IPS-NIHi7 (cell line): Measurements from ENCODE around the gene RAB13.
"Not testable (repeated sequence)": the region's sequence is repeated elsewhere in the genome, so short reads cannot be mapped to it uniquely, and the experiment has no call there.

Experiments
- DNase-seq: peaks from one replicate; pipeline ENCODE4 v3.0.0; 2012; ENCODE audit warnings: mixed read lengths; ENCODE audit errors: extremely low spot score

RAB13 gene

DNA sequence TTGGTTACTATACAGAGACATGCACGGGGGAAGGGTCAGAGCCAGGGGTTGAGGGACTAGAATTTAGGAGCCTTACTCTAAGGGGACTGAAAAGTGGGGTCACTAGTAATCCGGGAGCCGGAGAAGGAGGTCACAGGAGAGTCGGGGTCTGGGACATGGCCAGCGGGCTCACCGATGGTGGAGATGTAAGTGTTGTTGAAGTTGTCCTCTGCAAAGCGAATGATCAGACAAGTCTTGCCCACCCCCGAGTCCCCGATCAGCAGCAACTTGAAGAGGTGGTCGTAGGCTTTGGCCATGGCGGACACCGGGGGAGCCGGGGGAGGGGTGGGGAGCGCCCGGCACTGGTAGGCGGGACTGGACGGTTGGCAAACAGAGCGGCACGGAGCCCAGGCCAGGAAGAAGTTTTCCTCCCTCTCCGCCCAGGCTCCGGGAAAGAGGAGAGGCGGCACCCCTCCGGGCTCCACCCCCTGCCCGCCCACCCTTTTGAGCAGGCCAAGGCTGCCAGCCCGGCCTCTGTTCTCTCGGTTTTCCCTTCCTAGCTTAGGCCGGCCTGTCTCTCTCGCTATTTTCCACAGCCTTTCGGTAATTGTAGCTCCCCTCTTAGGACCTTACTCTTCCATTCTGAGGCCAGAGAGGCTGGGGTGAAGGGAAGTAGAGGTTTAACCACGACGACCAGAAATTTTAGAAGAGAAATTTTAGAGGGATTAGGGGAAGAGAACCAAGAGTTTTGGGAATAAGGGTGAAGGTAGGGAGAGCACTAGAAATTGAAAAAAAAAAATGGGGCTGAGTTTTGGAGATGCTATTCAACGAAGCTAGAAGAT is at the start of gene RAB13:
Gene RAB13 (minus strand): TSS at position 399 of the 821 bp plus-strand sequence. CDS start 103 bp downstream, at position 296.
- DNase-seq: peak; percentile 93

DNA sequence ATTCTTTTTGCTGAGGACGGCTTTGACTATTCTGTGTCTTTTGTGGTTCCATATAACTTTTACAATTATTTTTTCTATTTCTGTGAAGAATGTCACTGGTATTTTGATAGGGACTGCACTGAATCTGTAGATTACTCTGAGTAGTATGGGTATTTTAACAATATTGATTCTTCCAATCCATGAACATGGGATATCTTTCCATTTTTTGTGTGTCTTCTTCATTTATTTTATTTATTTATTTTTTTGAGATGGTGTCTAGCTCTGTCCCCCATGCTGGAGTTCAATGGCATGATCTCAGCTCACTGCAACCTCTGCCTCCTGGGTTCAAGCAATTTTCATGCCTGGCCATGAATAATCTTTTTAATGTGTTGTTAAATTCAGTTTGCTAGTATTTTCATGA is 47.6 kb upstream of the RAB13 start:
- not testable (repeated sequence) for DNase-seq

DNA sequence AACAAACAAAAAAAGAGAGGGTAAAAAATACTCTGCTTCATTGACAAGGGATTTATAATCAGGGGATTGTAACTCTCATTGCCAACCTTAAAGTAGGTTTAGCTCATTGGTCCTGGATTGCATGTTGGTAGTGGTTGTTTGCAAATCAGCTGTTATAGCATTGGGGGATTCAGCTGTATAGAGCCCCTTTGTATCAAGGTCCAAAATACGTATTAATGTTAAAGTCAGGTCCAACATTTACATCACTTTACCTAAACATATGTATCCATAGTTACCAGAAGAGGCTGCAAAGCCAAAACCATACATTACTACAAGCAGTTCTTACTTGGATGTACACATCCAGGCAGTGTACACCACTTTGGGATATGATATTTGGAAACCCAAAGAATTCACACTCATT is 33.8 kb upstream of the RAB13 start:
- DNase-seq: no peak

DNA sequence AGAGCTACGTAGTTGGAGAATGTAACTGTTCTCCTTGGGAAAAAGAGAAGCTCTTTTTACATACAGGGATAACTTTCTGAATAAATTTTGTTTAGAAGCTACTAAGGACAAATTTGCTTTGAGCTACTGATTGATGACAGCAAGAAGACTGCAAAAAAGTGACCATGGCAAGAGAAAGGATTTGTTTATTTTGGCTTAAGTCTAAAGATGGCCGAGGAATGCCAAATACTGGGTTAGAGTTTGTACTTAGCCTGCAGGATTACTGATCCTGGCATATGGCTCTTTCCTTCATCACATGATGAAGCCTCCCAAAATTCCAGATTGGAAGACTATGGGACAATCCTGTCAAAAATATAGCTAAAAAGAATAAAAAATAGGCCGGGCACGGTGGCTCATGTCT is 33.1 kb upstream of the RAB13 start:
- no peak for DNase-seq

DNA sequence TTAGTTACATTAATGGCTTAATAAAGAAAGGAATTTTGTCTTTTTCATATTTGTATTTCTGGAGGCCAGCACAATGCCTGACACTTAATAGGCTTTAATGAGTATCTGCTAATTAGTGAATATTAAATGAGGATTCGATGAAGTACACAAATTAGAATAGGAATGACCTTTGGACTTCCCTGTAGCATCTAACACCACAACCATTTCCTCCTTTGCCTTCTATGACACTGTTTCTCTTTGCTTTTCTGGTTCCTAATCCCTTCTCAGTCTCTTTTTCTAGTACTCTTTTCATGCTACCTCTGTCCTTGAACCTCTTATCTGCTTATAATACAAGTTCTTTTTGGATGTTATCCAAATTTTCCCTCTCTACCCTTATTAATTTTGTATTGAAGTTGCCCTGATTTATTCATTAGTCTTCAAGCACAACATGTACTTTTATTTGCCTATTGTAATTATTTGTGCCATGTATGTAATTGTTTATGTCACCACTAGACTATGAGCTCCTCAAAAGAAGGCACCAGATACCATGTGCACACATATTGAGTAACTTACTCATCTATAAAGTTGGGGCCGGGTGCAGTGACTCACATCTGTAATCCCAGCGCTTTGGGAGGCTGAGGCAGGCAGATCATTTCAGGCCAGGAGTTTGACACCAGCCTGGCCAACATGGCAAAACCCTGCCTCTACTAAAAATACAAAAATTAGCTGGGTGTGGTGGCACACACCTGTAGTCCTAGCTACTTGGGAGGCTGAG is 28.2 kb upstream of the RAB13 start:
- no peak for DNase-seq

DNA sequence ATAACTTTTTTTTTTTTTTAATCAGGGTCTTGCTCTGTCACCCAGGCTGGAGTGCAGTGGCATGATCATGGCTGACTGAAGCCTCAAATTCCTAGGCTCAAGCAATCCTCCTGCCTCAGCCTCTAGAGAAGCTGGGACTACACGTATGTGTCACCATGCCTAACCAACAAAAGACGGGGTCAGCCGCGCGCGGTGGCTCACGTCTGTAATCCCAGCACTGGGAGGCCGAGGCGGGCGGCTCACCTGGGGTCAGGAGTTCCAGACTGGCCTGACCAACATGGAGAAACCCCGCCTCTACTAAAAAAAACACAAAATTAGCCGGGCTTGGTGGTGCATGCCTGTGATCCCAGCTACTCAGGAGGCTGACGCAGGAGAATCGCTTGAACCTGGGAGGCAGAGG is 26.4 kb upstream of the RAB13 start:
- DNase-seq: not testable (repeated sequence)

DNA sequence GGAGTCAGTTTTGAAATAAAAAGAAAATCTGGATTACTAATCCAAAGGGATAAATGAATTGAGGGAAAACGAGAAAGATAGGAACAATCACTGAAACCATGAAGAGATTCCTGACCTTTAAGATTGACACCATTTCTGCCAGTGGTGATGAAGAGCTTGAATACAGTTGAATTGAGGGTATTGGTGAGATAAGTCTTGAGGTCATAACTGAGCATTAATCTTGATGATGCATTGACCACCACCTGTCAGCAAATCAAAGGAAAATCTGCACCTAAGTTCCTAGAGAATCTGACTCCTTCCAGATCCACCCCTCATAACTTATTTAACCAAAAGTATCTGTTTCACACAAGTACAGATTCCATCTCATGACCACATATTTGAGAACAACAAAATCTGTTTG is 26.0 kb upstream of the RAB13 start:
- no peak for DNase-seq

DNA sequence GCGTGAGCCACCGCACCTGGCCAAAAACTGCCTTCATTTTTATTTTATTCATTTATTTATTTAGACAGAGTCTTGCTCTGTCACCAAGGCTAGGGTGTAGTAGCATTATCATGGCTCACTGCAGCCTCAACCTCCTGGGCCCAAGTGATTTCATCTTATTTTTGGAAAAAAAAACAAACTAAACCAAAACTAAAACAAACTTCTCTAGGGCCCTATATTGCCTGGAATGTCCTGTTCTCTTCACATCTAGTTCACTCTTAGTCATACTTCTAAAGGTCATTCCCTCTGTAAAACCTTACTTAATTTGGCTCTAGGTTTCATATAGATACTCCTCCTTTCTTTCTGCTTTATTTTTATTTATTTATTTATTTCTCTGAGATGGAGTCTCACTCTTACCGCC is 20.0 kb upstream of the RAB13 start:
- no peak for DNase-seq

DNA sequence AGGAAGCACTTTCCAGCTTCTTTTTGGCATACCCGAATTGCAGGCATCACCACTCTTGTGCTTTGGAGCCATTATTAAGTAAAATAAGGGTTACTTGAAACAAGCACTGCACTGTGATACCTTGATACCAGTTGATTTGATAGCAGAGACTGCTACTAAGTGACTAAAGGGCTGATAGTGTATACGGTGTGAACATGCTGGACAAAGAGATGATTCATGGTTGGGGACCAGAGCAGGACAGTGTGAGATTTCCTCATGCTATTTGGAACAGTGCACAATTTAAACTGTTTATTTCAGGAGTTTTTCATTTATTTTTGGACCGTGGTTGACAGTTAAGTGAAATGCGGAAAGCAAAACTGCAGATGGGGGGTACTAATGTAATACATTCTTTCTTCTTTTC is 14.3 kb upstream of the RAB13 start:
- no peak for DNase-seq

DNA sequence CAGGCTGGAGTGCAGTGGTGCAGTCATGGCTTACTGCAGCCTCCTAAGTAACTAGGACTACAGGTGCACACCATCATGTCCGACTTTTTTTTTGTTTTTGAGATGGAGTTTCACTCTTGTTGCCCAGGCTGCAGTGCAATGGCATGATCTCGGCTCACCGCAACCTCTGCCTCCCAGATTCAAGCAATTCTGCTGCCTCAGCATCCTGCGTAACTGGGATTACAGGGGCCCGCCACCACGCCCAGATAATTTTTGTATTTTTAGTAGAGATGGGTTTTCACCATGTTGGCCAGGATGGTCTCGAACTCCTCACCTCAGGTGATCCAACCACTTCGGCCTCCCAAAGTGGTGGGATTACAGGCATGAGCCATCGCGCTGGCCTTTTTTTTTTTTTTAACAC is 10.7 kb upstream of the RAB13 start:
- DNase-seq: not testable (repeated sequence)

DNA sequence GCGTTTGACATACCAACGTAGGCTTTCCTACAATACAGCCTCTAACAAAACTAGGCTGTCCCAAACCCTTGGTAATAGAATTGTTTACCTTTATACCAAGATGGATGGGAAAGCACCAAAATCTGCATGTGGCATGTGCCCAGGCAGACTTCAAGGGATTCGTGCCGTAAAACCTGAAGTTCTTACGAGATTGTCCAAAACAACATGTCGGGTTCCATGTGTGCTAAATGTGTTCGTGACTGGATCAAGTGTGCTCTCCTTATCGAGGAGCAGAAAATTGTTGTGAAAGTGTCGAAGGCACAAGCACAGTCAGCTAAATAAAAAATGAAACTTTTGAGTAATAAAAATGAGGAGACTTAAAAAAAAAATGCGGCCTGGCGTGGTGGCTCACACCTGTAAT is 9.5 kb upstream of the RAB13 start:
- DNase-seq: no peak

DNA sequence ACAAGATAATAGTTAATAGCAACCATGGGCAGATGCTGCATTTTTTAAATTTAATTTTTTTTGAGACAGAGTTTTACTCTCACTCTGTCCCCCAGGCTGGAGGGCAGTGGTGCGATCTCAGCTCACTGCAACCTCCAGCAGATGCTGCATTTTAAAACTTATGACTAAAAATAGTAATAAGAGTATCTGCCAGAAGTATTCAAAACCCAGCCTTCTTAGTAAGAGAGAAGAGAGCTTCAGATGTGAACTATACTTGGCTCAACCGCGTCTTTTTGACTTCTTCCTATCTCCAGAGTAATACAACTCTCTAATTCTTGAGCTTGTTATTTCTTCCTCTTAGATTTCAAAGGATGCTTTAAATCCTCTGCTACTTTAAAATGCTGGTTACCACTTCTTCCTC is 9.1 kb upstream of the RAB13 start:
- no peak for DNase-seq

DNA sequence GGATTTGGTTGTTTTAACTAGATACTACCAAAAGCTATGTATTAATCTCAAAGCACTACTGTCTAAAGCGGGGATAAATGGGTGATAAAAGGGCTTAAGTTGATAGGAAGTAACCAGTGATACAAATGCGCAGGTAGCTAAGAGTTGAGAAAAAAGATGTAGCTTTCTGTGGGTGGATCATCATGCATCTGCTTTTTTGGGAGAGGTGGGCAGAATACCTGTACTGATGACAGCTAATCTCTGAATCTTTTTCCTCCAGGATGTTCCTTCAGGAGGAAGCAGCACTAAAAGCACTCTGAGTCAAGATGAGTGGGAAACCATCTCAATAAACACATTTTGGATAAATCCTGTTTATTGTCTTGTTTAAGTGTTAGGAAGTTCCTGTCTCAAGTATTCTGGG is 5.7 kb upstream of the RAB13 start:
- no peak for DNase-seq

DNA sequence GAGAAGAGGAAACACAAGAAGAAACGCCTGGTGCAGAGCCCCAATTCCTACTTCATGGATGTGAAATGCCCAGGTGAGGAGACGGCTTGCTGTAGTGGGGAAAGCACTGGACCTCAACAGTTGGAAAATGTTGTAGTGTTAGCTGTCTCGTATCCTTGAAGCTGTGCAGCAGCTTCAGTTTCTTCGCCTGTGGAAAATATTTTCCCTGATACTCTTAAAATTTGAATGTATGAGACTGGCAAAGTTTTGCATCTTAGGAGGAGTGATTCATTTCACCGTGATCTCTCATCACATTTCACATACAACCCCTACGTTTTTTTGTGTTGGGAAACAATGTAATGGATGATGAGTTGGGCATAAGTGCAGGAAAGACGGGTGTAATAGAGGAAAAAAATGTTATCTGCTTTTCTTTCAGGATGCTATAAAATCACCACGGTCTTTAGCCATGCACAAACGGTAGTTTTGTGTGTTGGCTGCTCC is 5.1 kb upstream of the RAB13 start:
- DNase-seq: no peak

DNA sequence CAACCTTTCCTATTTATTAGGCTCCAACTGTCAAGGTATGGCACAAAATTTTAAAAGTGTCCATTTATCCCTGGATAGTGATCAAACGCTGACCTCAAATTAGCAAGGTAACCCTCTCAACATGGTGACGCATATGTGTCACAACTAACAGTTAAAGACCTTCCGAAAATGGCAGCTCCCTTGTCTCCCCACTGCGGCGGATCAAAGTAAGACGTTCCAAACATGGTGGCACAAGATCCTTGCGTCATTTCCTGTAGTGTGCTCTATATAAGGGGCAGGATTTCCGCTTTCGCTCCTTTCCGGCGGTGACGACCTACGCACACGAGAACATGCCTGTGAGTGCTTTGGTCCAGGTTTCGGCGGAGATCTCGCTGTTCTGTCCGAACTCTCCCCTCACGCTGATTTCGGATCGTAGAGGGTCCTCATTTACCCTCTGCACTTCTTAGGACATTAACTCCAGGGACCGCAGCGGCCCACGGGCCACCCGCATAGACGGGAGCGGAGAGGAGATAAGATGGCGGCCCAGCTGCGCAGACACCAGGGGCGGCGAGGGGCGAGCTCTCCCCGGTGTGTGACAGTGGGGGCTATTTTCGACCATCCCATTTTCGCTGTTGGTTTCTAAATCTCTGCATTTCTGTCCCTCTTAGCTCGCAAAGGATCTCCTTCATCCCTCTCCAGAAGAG is 4.5 kb upstream of the RAB13 start, which contains the start of gene RPS27:
Gene RPS27 (plus strand): TSS at position 295 of the 683 bp plus-strand sequence. CDS start 35 bp downstream, at position 330.
- peak; percentile 90 for DNase-seq

DNA sequence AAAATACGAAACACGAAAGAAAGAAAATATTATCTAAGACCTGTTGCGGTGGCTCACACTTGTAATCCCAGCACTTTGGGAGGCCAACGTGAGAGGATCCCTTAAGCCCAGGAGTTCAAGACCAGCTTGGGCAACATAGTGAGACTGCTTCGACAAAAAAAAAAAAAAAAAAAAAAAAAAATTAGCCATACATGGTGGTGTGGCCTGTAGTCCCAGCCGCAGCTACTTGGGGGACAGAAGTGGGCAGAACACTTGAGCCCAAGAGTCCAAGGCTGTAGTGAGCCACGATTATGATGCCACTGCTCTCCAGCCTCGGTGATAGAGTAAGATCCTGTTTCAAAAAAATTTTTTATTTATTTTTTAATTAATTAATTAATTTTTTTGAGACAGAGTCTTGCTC is 1.5 kb upstream of the RAB13 start:
- DNase-seq: no peak

DNA sequence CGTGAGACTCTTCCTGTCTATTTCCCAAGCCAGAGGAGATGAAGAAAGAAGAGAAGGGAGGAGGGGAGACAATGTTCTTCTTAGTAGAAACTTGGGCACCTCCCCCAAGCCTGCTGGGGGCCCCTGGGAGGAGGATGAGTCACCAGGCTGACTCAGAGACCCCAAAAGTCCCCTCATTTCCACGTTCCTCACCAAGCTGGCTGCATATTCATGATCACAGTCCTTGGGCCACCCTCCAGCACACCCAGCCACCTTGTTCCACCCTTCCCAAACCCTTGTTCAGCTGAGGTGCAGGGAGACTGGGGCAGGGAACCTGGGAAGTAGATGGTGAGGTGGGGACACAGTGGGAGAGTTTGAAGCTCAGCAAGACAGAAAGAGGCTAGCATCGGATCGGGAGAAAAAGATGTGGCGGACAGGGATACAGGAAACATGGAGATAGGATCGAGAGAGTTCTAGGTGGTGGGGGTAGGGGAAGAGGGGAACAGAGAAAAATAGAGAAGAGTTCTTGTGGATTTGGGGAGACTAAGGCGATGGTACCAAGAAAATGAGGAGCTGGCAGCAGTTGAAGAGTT is 712 bp downstream of the RAB13 start:
- DNase-seq: peak; percentile 56

DNA sequence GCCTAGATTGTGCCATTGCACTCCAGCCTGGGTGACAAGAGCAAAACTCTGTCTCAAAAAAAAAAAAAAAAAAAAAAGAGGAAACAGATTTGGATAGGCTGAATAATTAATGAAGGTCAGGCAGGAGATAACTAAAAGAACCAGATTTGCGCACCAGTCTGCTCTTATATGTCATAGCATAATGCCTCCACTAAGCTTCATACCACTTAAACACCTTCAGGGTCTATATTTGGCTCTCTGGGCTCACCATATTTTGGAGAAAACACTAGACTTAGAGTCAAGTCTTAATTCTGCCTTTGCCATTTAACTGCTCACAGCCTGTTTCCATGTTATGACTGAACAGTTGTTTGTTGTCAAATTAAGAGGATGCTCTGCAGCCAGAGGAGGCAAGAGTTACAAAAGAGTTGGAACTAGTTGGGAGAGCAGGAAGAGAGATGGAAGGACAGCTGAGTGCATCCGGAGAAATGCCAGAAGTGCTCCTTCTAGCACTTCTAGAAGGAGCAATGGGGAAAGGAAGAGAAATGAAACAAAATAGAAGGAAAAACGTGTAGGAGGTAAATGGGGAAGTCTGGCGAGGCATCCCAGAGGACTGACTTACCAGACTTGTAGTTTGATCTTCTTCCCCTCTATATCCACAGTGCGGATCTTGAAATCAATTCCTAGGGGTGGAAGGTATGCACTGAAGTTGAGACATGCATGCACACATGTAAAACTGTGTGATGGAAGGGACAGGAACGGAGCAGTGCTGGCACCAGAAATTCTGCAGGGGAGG is 1.8 kb downstream of the RAB13 start:
- no peak for DNase-seq

DNA sequence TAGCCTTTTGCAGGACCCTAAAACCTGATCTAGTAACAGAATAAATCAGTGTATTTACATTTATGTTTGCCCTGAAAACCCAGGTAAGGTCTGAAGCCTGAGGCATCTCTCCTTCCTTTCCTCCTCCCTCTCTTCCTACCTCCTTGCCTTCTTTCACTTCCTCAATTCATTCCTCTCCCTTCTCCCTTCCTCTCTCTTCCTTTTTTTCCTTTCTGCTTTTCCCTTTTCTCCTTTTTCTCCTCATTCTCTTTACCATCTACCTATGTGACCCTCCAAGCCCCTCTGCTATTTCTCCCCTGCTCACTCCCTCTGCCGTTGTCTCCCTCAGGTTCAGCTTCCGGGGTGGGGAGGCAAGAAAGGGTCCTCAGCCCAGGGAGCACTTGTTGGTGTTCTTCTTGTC is 4.4 kb downstream of the RAB13 start:
- not testable (repeated sequence) for DNase-seq

DNA sequence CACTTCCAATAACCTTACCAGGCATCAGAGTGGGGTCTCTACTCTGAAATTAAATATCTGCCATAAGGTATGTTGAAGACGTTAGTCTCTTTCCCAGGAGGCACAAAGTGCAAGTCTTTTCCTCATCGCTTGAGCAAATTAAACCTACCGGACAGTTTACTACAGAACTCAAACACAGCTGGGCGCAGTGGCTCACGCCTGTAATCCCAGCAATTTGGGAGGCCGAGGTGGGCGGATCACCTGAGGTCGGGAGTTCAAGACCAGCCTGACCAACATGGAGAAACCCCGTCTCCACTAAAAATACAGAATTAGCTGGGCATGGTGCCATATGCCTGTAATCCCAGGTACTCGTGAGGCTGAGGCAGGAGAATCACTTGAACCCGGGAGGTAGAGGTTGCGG is 7.0 kb downstream of the RAB13 start:
- not testable (repeated sequence) for DNase-seq

DNA sequence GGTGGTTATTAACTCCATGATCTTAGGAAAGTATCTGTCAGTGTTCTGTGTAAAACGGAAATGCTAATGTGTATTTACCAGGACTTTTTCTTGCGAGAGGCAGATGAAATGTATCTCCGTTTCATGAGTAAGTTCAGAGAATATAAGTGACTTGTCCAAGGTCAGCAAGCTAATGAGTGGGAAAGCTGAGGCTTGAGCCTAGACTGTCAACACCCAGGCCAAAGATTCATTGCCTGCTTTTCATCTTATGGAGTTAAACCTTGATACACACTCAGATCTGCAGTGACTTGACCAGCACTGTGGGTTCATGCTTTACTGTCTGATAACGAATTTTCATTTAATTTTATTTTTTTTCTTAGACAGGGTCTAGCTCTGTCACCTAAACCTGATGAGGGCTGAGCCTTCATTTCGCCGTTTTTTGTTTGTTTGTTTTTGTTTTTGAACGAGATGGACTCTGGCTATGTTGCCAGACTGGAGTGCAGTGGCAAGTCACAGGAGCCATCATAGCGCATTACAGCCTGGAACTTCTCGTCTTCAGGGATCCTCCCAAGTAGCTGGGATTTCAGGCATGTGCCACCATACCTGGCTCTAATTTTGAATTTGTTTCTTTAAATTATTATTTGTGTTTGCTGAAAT is 7.7 kb downstream of the RAB13 start:
- no peak for DNase-seq
